Activated gamma-delta T cell treated with Interleukin-2 at 50 U/mL for 16 hours (primary cell): Measurements from ENCODE around the gene ADAT3.

Source experiments
- DNase-seq: peaks from one replicate; pipeline ENCODE4 v3.0.0-alpha.2; 2020

Gene ADAT3

DNA sequence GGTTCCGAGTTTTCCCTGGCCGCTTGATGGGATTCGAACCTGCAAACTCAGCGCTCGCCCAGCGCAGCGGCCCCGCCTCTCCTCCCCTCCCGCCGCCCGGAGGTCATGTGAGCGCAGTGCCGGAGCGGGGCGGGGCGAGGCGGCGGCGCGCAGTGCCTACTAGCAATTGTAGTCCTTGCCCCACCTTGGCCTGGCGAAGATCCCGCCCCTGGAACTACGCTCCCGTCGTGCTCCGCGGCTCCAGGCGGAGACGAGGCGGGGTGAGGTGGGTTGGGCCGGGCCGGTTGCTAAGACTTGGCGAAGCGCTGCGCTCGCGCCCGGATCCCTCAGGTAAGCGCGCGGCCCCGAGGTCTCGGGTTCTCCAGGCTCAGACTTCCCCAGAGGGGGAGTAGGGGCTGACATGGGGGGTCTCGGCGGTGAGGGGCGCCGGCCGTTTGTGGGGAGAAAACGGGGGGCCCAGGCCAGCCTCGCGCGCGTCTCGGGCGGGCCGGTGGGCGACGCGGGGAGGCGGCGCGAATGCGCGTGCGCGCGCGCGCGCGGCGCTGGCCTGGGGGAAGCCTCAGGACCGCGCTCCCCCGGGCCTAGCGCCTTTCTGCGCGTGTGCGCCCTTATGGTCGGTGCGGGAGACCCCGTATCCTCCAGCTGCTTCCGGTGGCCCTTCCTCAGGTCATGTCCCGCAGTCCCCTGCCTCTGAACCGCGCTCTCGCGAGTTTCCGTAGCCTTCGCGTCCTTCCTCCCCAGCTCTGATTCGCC lies at the start of gene ADAT3, which contains the start of gene SCAMP4:
TSS of gene ADAT3 (plus strand) at position 290 of the 753 bp plus-strand sequence. CDS start 6,649 bp downstream, outside the sequence.
TSS of gene SCAMP4 (plus strand) at position 290 of the 753 bp plus-strand sequence. CDS start 9,621 bp downstream, outside the sequence.
- DNase-seq = peak; percentile 99

- no peak for DNase-seq
These were observed 49.4 kb upstream of the ADAT3 start for GRCh38 chr19:1855828-1856255.

GRCh38 chr19:1856345-1856697 lies 48.9 kb upstream of the ADAT3 start:
- no peak for DNase-seq

DNA sequence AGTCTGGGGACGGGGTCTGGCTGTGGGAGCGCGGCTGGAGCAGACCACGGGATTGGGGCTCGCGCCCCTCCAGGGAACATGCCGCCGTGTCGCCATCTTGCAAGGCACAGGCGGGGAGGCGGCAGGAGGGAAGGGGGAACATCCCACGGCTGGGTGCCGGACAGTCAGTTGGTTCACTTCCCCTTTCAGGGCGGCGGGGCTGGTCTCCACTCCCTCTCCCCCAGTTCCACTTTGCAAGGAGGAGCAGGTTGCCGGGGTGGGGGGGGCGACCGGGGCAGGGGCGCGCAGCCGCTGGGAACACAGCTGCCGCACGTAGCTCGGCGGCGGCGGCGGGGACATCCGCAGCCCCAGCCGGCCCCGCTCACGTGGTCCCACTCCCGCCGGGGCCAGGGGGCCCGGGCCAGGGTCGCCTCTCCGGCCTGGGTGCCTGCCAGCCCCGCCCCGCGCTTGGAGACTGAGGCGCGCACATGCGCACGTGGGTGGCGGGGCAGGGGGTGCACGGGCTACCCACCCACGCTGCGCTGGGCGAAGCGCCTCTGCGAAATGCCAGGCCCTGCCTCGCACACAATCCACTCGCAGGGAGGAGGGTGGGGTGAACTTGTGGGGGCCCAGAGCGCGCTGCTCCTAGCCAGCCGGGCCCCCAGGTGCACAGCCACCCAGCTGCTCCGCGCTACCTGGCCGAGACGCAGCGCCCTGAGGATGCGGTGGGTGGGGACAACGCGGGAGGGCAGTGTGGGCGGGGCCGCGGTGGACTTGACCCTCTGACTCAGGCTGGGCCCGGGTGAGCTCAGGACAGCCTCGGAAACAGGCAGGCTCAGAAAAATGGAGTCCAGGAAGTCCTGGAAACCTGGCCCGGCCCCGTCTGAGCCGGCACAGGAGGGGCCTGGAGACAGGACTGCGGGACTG lies 48.2 kb upstream of the ADAT3 start:
- DNase-seq = no peak

DNA sequence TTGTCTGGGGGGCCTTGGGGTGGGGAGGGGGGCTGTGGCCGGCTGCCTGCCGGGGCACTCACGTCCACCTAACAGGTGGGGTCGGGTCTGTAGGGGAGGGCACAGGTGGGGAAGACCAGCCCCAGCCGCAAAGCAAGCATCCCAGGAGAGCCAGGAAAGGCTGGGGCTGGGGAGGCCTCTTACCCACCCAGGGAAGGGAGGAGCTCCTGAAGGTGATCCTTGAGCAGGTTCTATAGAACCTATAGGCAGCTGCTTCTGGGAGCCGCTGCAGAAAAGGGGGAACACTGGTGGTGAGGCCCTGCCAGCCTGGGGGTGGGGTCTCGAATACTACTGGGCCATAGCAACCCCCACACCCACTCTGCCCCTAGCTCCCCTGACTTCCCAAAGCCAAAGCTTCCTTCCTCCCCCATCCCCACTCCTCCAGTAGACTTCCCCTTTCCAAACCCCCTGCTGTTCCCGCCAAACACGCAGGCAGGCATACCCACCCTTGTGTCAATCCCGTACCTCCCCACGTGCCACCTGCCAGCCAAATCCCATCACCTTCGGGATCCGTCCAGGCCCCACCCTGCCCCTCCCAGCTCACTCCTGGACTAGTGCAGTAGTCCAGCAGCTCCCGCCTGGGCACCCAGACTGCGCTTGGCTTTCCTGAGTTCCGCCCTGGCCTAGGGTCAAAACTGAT lies 47.4 kb upstream of the ADAT3 start:
- no peak for DNase-seq

GRCh38 chr19:1858412-1859081 lies 46.7 kb upstream of the ADAT3 start:
- no peak for DNase-seq

DNA sequence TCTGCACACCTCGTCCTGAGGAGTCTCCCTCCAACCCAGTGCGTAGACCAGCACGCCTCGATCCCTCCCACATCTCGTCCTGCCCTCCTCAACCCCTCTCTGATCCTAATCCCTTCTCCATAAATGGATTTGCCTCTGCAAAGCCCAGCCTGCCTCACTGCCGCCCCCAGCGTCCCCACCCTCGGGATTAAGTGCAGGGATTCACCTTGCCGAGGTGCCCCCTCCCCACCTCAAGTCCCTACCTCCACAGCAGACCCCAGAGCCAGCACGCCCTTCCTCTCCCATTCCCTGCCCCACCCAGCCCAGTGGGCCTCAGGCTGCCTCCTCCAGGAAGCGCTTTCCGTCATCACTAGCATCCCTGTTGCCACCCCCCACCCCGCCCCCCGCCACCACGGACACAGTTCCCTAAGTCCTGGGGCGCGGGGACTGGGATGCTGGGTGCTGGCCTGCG lies 45.8 kb upstream of the ADAT3 start:
- no peak for DNase-seq

DNA sequence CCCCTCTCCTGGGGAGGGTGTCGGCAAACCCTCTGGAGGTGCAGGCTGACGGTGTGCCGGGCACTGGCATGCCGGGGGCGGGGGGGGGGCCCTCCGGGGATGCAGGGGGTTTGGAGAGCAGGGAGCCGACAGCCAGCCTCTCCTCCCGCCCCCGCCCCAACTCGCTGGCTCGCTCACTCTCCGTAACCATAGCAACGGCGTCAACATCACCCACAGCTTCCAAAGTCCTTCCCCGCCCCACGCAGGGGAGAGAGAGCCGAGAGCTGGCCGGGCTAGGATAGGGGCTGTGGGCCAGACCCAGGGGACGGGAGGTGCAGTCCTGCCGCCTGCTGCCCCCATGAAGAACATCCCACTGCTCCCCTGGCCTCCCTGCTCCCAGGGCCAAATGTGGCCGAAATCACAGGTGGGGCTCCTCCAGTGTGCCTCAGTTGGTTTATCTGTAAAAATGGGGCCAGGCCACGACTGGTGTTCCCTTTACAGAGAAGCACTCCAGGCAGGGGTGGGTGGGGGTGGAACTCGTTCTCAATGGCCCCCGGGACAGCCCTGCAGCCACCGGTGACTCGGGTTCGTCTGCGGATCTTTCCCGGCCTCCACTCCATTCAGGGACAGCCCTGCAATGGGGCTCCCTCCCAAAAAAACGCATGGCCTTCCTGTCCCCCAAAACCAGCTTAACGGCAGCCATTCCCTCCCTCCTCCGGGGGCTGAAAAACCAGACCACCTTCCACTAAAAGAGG lies 45.0 kb upstream of the ADAT3 start:
- DNase-seq = no peak

GRCh38 chr19:1860821-1861598 lies 44.2 kb upstream of the ADAT3 start:
- DNase-seq = no peak

- no peak for DNase-seq
These were observed 43.6 kb upstream of the ADAT3 start for GRCh38 chr19:1861599-1862031.

- DNase-seq = no peak
These were observed 43.2 kb upstream of the ADAT3 start for GRCh38 chr19:1862068-1862423.

- DNase-seq = peak; percentile 50
These were observed 42.5 kb upstream of the ADAT3 start for GRCh38 chr19:1862424-1863327.

GRCh38 chr19:1863328-1863637 lies 41.9 kb upstream of the ADAT3 start, which contains the start of gene KLF16:
KLF16 (minus strand) TSS chr19:1863579; CDS start chr19:1863497, 82 bp downstream.
- no peak for DNase-seq

GRCh38 chr19:1863638-1864479 lies 41.3 kb upstream of the ADAT3 start:
- peak; percentile 93 for DNase-seq

GRCh38 chr19:1864480-1865171 lies 40.6 kb upstream of the ADAT3 start:
- DNase-seq = peak; percentile 47

DNA sequence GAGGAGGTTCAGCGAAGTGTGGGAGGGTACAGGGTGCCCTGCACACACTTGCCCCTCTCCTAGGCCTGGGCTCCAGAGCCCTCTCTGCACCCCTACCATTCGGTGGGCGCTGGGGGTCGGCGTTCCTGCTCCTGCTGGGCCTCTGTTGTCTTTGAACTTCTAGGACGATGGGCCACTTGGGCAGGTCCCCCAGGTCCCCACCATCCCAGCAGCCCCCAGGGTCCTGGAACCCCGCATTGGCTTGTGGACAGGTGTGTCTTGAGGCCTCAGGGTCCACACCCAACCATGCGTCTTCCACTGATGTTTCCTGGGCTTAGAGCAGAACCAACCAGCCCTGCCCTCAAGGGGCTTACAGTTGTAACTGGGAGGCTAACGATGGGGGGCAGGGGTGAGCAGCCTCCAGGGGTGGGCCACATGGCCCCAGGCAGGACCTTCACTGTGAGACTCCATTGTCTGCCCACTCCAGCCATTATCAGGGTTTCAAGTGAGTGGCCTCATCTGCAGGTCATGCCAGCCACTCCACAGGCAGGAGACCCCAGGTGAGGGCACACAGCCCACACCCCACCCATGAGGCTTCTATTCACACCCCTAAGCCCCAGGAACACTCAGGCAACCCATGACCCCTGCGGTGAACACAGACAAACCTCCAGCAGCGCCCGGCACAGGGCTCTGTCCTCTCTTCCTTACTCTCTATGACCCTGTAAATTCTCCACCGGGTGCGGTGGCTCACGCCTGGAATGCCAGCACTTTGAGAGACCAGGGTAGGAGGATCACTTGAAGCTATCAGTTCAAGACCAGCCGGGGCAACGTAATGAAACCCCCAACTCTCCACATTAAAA lies 39.8 kb upstream of the ADAT3 start:
- no peak for DNase-seq

DNA sequence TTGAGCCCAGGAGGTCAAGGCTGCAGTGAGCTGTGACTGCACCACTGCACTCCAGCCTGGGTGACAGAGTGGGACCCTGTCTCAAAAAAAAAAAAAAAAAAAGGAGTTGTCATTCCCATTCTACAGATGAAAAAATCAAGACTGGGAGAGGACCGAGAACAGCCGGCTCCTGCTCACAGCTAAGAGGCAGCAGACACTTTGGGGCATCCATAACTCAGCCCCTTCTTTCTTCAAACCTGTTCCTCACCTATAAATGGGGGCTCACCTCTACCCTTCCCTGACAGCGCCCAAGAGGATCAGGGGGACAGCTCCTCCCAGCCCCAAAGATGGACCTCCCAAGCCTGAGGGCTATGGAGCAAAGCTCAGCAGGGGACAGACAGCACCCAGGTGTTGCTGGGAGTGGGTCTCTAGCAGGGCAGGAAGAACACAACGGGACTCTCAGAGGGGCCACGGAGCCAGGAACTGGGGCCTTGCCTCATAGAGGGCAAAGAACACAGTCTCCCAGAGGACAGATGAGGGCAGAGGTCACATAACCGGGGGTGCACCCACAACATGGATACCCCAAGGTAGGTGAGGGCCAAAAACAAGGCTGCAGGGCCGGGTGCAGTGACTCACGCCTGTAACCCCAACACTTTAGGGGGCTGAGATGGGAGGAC lies 38.4 kb upstream of the ADAT3 start:
- no peak for DNase-seq
